T-cell (primary cell): ENCODE data around the gene NAPSA. TPM values are rescaled to one million over a fixed set of nuclear protein-coding genes. Genes with fewer than 3 reads are reported as not detected.
A peak's percentile ranks its signal among the peaks of the same experiment; 100 is the strongest.
"Not testable (repeated sequence)": the region's sequence is repeated elsewhere in the genome, so short reads cannot be mapped to it uniquely, and the experiment has no call there.

ENCODE experiments used
- ATAC-seq, 4 experiments: fragments of 200-7000 bp in 3 of 4; fragments of 150-1000 bp in 1 of 4; cut with Tn5 transposase; replicated peaks in 1 of 4; 1 replicate in 3 of 4; 2 replicates in 1 of 4; pipeline ENCODE4 v1.10.0; 2021; ENCODE audit warnings: moderate library complexity in 3 of 4, mild to moderate bottlenecking in 2 of 4, moderate number of reproducible peaks in 1 of 4
- CTCF ChIA-PET, 2 donors: fragments of 300-600 bp; sonication (Branson Sonifier 250); formaldehyde crosslinking; loops; one replicate each; lab custom pipeline; 2022; ENCODE audit warnings: antibody characterized with exemption in 2 of 2; lab: Charles Lee
- POLR2A ChIA-PET, 2 donors: fragments of 300-600 bp; sonication (Branson Sonifier 250); formaldehyde crosslinking; loops; one replicate each; lab custom pipeline; 2022; ENCODE audit warnings: antibody characterized with exemption in 2 of 2; lab: Charles Lee
- DNase-seq, 35 experiments: peaks; one replicate each; pipeline versions ENCODE4 v3.0.0 to v3.0.0-alpha.2; 2013 to 2023
- H3K27ac ChIP-seq: one replicate; pipeline ENCODE4 v1.5.1; 2013; ENCODE audit warnings: low read length
- H3K27me3 ChIP-seq, 2 experiments: replicated peaks in 1 of 2; 1 replicate in 1 of 2; 2 replicates in 1 of 2; pipeline versions ENCODE4 v1.6.1 to v1.7.0; 2013; ENCODE audit warnings: low read length in 1 of 2, mixed read lengths in 1 of 2; ENCODE audit not compliant: control insufficient read depth in 2 of 2, insufficient read depth in 2 of 2; ENCODE audit errors: extremely low read depth in 1 of 2
- H3K36me3 ChIP-seq, 2 donors: 1 replicate in 1 of 2; 2 replicates in 1 of 2; pipeline versions ENCODE4 v1.6.1 to v1.7.0; 2013; ENCODE audit warnings: low read length in 1 of 2; ENCODE audit not compliant: control insufficient read depth in 2 of 2, insufficient read depth in 1 of 2; ENCODE audit errors: extremely low read depth in 1 of 2
- H3K4me1 ChIP-seq, 2 experiments: 1 replicate in 1 of 2; 2 replicates in 1 of 2; pipeline versions ENCODE4 v1.6.1 to v1.7.0; 2013; ENCODE audit warnings: low read length in 2 of 2, mixed read lengths in 1 of 2; ENCODE audit not compliant: insufficient read depth in 2 of 2, control insufficient read depth in 1 of 2; ENCODE audit errors: extremely low read depth in 1 of 2
- H3K4me3 ChIP-seq, 2 donors: 1 replicate in 1 of 2; 2 replicates in 1 of 2; pipeline versions ENCODE4 v1.5.1 to v1.7.0; 2013; ENCODE audit warnings: mild to moderate bottlenecking in 2 of 2, low read length in 1 of 2, moderate library complexity in 1 of 2; ENCODE audit not compliant: control insufficient read depth in 1 of 2; ENCODE audit errors: extremely low read depth in 1 of 2
- H3K9me3 ChIP-seq: 2 replicates; pipeline ENCODE4 v1.7.0; 2013
- H3K27ac Mint-ChIP-seq, 2 donors: one replicate each; pipeline ENCODE4 v1.8.0; 2020 to 2021; ENCODE audit warnings: mild to moderate bottlenecking in 2 of 2, mixed read lengths in 2 of 2
- H3K27me3 Mint-ChIP-seq, 2 donors: one replicate each; pipeline ENCODE4 v1.8.0; 2021 to 2022; ENCODE audit warnings: mixed read lengths in 2 of 2
- H3K36me3 Mint-ChIP-seq: one replicate; pipeline ENCODE4 v1.8.0; 2021; ENCODE audit warnings: mixed read lengths
- H3K4me1 Mint-ChIP-seq, 3 donors: one replicate each; pipeline ENCODE4 v1.8.0; 2020 to 2022; ENCODE audit warnings: mixed read lengths in 3 of 3, mild to moderate bottlenecking in 1 of 3
- H3K4me3 Mint-ChIP-seq, 3 donors: one replicate each; pipeline ENCODE4 v1.8.0; 2020 to 2022; ENCODE audit warnings: mild to moderate bottlenecking in 3 of 3, mixed read lengths in 3 of 3, moderate library complexity in 3 of 3
- H3K9me3 Mint-ChIP-seq, 3 donors: one replicate each; pipeline ENCODE4 v1.8.0; 2020 to 2022; ENCODE audit warnings: mixed read lengths in 3 of 3
- WGBS: methylation state at CpG from one replicate; pipeline ENCODE4 v1.1.5; 2013; ENCODE audit warnings: missing lambda C conversion rate; ENCODE audit not compliant: insufficient coverage; 5-methylcytosine and 5-hydroxymethylcytosine counted together
- total RNA-seq, 35 experiments: library from RNA in 6 of 35; stranded (reverse) in 6 of 35; fragments of 120-200 nt in 1 of 35; gene quantifications; one replicate each; pipeline versions ENCODE4 v1.2.1 to v1.2.4 and lab custom pipeline; 2013 to 2026

Gene NAPSA
- total RNA-seq, 5 donors from 2014 or later (not counting 1 experiment from before 2014, with no cell fraction given) = 2.6 to 7.1 (median 3.0) TPM

DNA sequence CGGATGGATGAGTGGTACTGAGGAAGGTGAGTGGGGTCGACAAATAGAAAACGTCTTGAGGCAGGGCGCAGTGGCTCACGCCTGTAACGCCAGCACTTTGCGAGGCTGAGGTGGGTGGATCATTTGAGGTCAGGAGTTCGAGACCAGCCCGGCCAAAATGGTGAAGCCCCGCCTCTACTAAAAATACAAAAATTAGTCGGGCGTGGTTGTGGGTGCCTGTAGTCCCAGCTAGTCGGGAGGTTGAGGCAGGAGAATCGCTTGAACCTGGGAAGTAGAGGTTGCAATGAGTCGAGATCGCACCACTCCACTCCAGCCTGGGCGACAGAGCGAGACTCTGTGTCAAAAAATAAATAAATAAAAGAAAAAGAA, 35.5 kb downstream of the NAPSA start:
- H3K27me3 ChIP-seq = peaks cover 8 to 88% of the 10 kb centered on the region in 2 experiments
- CTCF ChIA-PET = interaction anchor here in 1 of 2 donors (1.4 kb wide), 1 partner anchor 181 kb away, joined by 3 read pairs; the partner anchor contains the start of gene JOSD2

DNA sequence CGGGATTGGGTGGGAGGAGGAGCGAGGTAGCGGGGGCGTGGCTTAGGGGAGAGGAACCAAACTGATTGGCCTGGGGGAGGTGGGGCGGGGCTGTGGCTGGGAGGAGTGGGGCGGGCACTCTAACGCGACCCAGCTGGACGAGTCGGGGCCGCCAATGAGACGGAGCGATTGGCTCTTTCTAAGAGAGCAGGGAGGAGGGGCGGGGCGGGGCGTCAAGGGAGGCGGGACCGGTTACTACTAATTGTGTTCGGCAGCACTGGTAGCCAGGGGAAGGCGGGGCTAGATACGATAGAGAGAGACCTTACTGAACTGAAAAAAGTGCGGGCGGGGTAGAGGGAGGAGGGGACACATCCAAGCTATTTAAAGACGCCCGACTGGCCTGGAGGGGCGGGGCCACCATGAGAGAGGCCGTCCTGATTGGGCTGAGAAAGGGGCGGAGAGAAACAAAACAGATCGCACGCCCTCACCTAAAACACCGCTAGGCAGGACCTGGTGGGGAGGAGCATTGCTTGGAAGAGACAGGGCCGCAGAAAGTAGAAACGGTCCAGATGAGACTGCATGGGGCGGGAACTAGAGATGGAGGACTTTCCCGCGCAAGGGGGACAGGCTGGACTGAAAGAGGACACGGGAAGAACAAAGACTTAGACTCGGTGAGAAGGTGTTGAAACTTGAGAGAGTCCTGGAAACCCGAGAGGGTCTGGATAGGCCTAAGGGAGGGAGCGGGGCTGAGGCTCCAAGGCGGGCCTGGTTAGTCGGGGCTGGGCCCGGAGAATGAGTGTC, 36.1 kb downstream of the NAPSA start, which contains the start of gene KCNC3:
KCNC3 (minus strand) TSS at position 232 of the 780 bp plus-strand sequence. CDS start 295 bp downstream, outside the sequence.
- WGBS = 7% methylated on average over 28 of the region's 43 CpGs
- peaks cover 8 to 88% of the 10 kb centered on the region in 2 experiments for H3K27me3 ChIP-seq
- DNase-seq (peak; percentile 51 to 93 (median 84)), ATAC-seq (peak; percentile 54 to 69 (median 60))
- Mint-ChIP-seq H3K4me1 (peaks cover 54 to 75% (median 58%) of the 10 kb centered on the region in 3 donors), H3K27me3 (peaks cover 51 to 60% of the 10 kb centered on the region in 2 donors), H3K4me3 (peak within 1 kb of the TSS; percentile 69 to 84 (median 81)), H3K36me3 (peaks cover 4% of the 10 kb centered on the region), H3K27ac (peak within 1 kb of the TSS; percentile 73 to 92), H3K9me3 (peaks cover 3 to 10% (median 5%) of the 10 kb centered on the region in 3 donors)
- no peaks in the 10 kb centered on the region for H3K9me3 ChIP-seq
- no peaks in the 10 kb centered on the region for H3K36me3 ChIP-seq
- peak within 1 kb of the TSS; percentile 28 for H3K27ac ChIP-seq
- peaks cover 3 to 85% of the 10 kb centered on the region in 2 experiments for H3K4me1 ChIP-seq
- ChIA-PET POLR2A (interaction anchor here in 1 of 2 donors (0.6 kb wide), 2 partner anchors 11 to 53 kb away, joined by 4 to 5 read pairs; no protein-coding TSS in a partner anchor), CTCF (interaction anchor here (0.6 to 1.4 kb wide), 6 partner anchors 12 to 396 kb away, joined by 3 to 6 read pairs (median 4); partner anchors contain the start of gene JOSD2 (in 1 of the 2))
- peak within 1 kb of the TSS; percentile 15 to 36 for H3K4me3 ChIP-seq

More for the DNA sequence above, 35.5 kb downstream of the NAPSA start:
- ATAC-seq, POLR2A ChIA-PET, H3K9me3 ChIP-seq, DNase-seq, H3K27ac ChIP-seq, H3K36me3 Mint-ChIP-seq, H3K36me3 ChIP-seq: not testable (repeated sequence)
- Mint-ChIP-seq H3K4me1 (peaks cover 54 to 72% (median 58%) of the 10 kb centered on the region in 3 donors), H3K9me3 (peaks cover 3 to 10% (median 5%) of the 10 kb centered on the region in 3 donors), H3K27me3 (peaks cover 54 to 59% of the 10 kb centered on the region in 2 donors), H3K4me3 (peak overlapping the region; percentile 69 to 84 (median 81)), H3K27ac (peak overlapping the region; percentile 73 to 92)
- Histone ChIP-seq H3K4me3 (peak overlapping the region in 1 of 2 donors; percentile 15), H3K4me1 (peaks cover 3 to 85% of the 10 kb centered on the region in 2 experiments)
- WGBS = 16% methylated on average over 4 of the region's 18 CpGs

DNA sequence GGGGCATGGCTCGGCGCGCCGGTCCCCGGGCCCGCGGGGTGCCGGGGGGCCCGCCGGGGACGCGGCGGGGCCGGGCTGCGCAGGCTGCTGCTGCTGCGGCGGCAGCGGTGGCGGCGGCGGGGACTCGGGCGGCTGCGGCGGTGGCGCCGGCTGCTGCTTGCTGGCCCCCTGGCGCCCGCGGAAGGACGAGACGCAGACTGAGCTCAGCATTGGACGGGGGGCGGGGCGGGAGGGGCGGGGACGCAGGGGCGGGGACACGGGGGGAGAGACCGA, 36.6 kb downstream of the NAPSA start:
- Mint-ChIP-seq H3K36me3 (peaks cover 4% of the 10 kb centered on the region), H3K27ac (no peak overlapping the region), H3K9me3 (peaks cover 3 to 10% (median 5%) of the 10 kb centered on the region in 3 donors), H3K27me3 (peaks cover 51 to 59% of the 10 kb centered on the region in 2 donors), H3K4me1 (peaks cover 50 to 71% (median 54%) of the 10 kb centered on the region in 3 donors), H3K4me3 (peak overlapping the region in 2 of 3 donors; percentile 81 to 84)
- H3K27ac ChIP-seq = no peak overlapping the region
- H3K4me1 ChIP-seq = peaks cover 2 to 80% of the 10 kb centered on the region in 2 experiments
- ATAC-seq (no peak), DNase-seq (no peak)
- under 1% methylated on average over 18 of the region's 40 CpGs for WGBS
- POLR2A ChIA-PET = interaction anchor here in 1 of 2 donors (0.6 kb wide), 2 partner anchors 12 to 53 kb away, joined by 4 to 5 read pairs; no protein-coding TSS in a partner anchor
- peaks cover 8 to 88% of the 10 kb centered on the region in 2 experiments for H3K27me3 ChIP-seq
- CTCF ChIA-PET = interaction anchor here (0.6 to 1.4 kb wide), 6 partner anchors 12 to 396 kb away, joined by 3 to 6 read pairs (median 4); partner anchors contain the start of gene JOSD2 (in 1 of the 2)
- H3K9me3 ChIP-seq = no peaks in the 10 kb centered on the region
- H3K4me3 ChIP-seq = no peak overlapping the region
- no peaks in the 10 kb centered on the region for H3K36me3 ChIP-seq

DNA sequence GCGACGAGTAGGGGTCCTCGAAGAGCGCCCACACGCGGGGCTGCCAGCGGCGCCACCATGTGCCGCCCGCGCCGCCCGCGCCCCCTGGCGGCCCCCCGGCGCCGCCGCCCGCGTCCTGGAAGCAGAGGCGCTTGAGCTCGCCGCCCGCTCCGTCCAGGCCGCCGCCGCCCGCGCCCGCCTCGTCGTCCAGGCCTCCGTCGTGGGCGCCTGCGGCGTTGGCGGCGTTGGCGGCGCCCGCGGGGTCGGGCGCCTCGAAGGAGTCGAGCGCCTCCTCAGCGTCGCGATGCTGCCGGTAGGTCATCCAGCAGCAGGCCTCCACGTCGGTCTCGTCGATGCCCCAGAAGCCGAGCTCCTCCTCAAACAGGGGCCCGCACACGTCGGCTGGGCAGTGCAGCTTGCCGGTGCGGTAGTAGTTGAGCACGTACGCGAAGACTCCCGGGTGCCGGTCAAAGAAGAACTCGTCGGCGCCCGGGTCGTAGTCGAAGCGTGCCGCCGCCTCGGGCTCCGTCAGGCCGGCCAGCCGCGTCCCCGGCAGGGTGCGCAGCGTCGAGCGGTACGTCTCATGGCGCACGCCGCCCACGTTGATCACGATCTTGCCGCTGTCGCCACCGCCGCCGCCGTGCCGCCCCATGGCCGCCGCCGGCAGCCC, 37.1 kb downstream of the NAPSA start:
- H3K9me3 Mint-ChIP-seq = peaks cover 3 to 10% (median 5%) of the 10 kb centered on the region in 3 donors
- POLR2A ChIA-PET = interaction anchor here in 1 of 2 donors (0.6 kb wide), 2 partner anchors 12 to 52 kb away, joined by 4 to 5 read pairs; no protein-coding TSS in a partner anchor
- ATAC-seq (peak in 1 of 4 experiments; percentile 1), DNase-seq (peak in 3 of 35 experiments; percentile 16 to 46 (median 22))
- no peak overlapping the region for H3K27ac Mint-ChIP-seq
- peak overlapping the region in 1 of 3 donors; percentile 70 for H3K4me3 Mint-ChIP-seq
- peaks cover 4% of the 10 kb centered on the region for H3K36me3 Mint-ChIP-seq
- Histone ChIP-seq H3K4me1 (peaks cover 2 to 75% of the 10 kb centered on the region in 2 experiments), H3K27ac (no peak overlapping the region), H3K4me3 (peak overlapping the region in 1 of 2 donors; percentile 25), H3K36me3 (no peaks in the 10 kb centered on the region), H3K27me3 (peaks cover 8 to 86% of the 10 kb centered on the region in 2 experiments), H3K9me3 (no peaks in the 10 kb centered on the region)
- peaks cover 51 to 59% of the 10 kb centered on the region in 2 donors for H3K27me3 Mint-ChIP-seq
- H3K4me1 Mint-ChIP-seq = peaks cover 46 to 66% (median 50%) of the 10 kb centered on the region in 3 donors
- 4% methylated on average over 104 of the region's 104 CpGs for WGBS
- CTCF ChIA-PET = interaction anchor here (0.6 to 1.4 kb wide), 6 partner anchors 13 to 397 kb away, joined by 3 to 6 read pairs (median 4); partner anchors contain the start of gene JOSD2 (in 1 of the 2)

DNA sequence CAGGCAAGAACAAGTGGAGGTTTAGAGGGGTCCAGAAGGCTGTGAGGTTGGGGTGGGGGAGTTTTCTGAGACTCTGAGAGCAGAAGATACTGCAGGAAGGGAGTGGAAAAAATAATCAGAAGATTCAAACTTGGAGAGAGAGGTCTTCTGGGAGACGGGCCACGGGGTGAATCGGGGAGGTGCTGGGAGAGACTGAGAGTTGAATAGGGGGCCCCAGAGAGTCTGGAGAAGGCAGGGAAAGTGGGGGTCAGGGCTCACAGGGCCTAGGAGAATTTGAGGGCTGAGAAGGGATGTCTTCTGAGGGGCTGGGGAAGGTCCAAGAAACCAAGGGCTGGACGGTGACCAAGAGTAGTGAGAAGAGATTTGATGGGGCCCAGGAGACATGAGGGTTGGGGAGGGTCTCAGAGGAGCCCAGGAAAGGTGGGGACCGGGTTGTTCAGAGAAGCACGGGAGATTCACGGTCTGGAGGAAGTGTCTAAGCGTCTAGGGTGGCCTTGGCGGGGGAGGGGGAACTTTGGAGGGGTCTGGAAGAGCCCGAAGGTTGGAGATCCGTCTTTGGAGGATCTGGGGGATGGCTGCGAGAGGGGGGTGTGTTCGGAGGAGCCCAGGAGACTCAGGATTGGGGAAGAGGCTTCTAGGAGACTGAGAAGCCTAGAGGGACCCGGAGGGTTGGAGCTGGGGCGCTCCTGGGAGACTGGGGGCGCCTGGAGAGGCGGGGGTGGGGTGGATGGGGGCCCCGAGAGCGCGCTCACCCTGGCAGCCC, 37.8 kb downstream of the NAPSA start:
- ATAC-seq = no peak
- Histone ChIP-seq H3K4me3 (no peak overlapping the region), H3K27ac (no peak overlapping the region), H3K4me1 (peaks cover 2 to 68% of the 10 kb centered on the region in 2 experiments), H3K36me3 (no peaks in the 10 kb centered on the region), H3K9me3 (no peaks in the 10 kb centered on the region), H3K27me3 (peaks cover 8 to 81% of the 10 kb centered on the region in 2 experiments)
- ChIA-PET POLR2A (no interaction called here), CTCF (no interaction called here)
- Mint-ChIP-seq H3K36me3 (peaks cover 4% of the 10 kb centered on the region), H3K27ac (peak overlapping the region in 1 of 2 donors; percentile 59), H3K4me1 (peaks cover 45 to 62% (median 47%) of the 10 kb centered on the region in 3 donors), H3K9me3 (peaks cover 3 to 10% (median 5%) of the 10 kb centered on the region in 3 donors), H3K4me3 (peak overlapping the region; percentile 28 to 70 (median 54)), H3K27me3 (peaks cover 49 to 56% of the 10 kb centered on the region in 2 donors)
- 18% methylated on average over 19 of the region's 20 CpGs for WGBS
- DNase-seq = no peak
